ENCODE measurements around the gene NCK1.

NCK1 gene

DNA sequence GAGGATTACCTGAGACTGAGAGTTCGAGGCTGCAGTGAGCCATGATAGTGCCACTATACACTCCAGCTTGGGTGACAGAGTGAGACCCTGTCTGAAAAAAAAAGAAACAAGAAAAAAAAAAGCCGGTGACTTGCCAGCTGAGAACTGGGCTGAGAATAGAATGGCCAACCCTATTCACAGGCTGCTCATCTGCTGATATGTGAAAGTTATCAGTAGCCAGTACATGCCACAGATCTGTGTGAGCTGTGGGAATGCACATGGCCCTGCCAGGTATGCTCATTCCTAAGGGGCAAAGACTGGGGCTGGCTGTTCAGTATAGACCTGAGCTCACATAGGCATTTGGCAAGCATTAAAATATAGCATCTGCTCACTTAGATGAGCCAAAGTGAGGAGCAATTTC is 126.6 kb downstream of the NCK1 start:
- no peak for DNase-seq (ENCODE audit: low spot score)

DNA sequence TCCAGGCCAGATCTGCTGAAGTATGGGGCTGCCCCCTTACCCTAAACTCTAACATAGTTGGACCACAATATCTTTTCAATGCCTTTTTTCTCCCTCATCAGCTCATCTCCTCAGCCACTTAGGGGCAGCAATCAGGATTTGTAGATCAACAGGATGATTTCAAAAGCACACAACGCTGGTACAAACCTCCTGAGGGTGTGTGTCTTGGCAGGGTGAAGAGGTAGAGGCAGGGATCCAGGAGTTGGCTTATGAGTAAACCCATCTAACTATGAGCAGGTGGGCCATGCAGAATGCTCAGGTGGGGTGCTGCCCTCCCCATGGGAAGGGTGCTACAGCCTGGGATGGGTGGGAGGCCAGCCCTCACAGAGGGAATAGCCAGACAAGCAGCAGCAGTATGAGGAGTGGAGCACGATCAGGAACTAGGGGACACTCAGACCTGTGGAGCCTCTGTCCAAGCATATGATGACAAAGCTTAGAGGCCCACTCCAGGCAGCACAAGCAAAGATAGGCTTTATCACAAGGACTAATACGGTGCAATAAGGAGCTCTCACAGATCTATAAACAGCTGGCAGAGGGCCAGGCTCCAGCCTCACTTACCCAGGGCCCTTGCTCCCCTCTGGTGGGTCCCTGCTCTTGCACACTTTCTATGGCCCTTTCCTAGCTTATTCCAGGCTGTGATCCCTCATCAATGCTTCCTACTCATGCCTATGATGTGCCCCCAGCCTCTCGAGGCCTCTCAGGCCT is 127.9 kb downstream of the NCK1 start:
- no peak for DNase-seq (ENCODE audit: low spot score)

DNA sequence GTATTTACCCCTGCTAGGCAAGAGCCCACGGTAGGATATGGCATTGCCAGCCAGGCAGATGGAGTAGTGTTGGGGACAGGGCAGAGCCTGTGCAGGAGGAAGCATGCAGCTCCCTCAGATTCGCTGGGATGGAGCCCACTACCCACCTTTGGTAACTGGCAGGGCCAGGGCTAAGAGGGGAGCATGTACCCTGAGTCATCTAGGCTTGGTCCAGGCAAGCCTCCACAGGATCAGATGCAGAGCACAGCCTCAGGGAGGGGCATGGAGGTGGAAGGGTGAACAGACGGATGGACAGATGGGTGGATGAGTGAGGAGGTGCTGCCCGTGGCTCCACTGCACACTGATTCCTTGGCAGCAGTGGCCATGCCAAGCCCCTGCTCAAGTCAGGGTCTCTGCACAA is 128.8 kb downstream of the NCK1 start:
- no peak for DNase-seq (ENCODE audit: low spot score)

DNA sequence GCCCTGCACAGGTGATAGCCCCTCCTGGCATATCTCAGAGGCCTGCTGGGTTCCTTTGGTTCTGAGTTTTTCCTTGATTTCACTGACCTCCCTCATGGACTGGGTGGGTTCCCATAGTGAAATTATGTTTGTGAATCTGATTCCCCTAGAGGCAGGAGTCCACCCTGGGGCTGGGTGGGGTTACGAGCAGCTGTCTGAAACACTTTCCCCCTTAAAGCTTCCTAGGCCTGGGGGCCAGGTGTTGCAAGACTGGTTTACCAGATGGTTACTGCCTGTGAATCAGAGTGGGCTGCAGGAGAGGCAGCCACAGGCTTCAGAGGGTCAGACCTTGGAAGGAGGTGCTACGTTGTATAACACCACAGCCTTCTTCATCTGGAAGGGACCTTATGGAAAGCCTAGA is 130.1 kb downstream of the NCK1 start:
- no peak for DNase-seq (ENCODE audit: low spot score)

DNA sequence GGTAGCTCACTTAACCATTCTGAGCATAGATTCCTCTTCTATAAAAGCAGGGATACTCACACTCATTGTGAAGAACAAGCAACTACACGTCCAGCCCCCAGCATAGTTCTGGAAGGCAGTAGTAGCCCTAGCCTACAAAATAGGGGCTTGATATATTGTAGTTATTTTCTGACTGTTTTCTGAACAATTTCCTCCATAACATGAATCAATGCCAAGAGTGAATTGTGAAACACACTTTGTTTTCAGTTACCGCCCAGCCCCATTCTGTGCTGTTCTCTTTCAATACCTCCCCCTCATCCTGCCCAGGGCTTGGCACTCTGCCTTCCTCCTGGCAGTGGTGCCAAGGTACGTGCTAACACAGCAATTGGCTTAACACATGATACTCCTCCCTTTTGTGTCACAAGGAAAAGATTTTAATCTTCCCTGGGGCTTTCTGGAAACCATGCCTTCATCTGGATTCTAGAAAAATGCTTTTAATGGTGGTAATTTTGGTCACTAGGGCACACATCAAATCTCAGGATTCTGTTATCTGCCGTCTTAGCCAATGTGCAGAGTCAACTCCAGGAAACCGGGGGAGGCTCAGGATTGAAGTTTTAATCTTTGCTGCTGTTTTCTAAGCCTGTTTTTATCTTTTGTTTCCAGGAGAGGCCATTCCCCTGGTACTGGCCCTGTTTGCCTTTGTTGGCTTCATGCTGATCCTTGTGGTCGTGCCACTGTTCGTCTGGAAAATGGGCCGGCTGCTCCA is 132.9 kb downstream of the NCK1 start:
- no peak for DNase-seq (ENCODE audit: low spot score)

DNA sequence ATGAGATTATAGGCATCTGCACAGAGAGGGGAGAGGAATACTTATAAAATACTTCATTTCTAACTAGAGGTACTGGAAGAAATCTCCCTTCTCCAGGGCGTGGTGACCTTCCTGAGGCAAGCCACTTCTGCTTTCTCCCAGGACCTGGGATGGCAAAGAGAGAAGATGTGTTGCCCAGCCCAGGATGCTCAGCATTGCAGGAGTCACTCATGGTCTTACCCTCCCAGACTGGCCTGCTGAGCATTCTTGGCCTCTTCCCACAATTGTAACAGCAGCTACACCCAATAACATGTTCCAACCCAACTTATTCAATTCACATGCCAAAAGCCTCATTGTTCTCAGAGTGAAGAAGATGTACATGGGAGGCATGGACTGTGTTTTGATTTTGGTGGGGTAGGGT is 133.6 kb downstream of the NCK1 start:
- DNase-seq (ENCODE audit: low spot score) = no peak
